Effector CD4-positive, alpha-beta T cell (primary cell): ENCODE results near the gene RPLP1.
A peak's percentile ranks its signal among the peaks of the same experiment; 100 is the strongest.

ENCODE experiments used
- DNase-seq: peaks from one replicate; pipeline ENCODE4 v3.0.0-alpha.2; 2020

Gene RPLP1

GRCh38 chr15:69472046-69472445 lies 19.4 kb downstream of the RPLP1 start:
- DNase-seq, result no peak

DNA sequence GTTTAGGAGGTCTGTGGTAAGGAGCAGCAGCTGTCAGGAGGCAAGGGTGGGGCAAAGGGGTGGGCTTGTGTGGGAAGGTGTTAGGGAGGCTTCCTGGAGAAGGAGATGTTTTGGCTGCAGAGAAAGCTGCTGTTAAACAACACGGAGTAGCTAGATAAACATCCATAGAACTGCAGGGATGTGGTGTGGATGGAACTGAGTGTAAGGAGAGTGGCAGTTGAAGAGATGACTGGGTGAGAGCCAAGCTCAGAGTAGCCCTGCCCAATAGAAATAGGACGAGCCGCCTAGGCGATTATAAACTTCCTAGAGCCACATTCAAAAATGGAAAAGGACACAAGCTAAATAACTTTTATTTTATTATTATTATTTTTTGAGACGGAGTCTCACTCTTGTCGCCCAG lies 19.9 kb downstream of the RPLP1 start:
- DNase-seq, result no peak

- DNase-seq, result no peak
These were observed 21.7 kb downstream of the RPLP1 start for GRCh38 chr15:69474291-69474690.

DNA sequence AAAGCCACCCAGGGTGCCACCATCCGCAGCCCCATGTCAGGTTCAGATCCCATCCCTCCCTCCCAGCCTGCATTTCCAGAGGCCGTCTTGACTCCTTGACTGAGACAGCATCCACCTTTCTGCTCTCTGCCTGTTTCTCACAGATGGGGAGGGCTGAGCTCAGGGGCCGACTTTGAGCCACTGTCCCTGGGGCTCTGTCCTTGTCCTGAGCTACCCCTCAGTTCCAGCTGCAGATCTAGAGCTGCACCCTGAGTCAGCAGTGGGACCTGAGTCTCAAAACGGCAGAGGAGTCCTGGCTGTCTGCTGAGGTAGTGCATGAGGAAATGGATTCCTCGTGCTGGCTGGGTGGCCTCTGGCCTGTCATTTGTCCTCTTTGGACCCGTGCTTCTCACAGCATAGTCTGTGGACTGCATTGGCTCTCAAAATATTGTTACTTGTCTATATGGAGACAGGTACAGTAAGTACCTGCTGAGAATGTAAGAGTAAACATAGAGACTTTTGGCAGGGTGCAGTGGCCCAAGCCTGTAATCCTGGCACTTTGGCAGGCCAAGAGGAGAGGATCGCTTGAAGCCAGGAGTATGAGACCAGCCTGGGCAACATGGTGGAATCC lies 22.3 kb downstream of the RPLP1 start:
- no peak for DNase-seq

DNA sequence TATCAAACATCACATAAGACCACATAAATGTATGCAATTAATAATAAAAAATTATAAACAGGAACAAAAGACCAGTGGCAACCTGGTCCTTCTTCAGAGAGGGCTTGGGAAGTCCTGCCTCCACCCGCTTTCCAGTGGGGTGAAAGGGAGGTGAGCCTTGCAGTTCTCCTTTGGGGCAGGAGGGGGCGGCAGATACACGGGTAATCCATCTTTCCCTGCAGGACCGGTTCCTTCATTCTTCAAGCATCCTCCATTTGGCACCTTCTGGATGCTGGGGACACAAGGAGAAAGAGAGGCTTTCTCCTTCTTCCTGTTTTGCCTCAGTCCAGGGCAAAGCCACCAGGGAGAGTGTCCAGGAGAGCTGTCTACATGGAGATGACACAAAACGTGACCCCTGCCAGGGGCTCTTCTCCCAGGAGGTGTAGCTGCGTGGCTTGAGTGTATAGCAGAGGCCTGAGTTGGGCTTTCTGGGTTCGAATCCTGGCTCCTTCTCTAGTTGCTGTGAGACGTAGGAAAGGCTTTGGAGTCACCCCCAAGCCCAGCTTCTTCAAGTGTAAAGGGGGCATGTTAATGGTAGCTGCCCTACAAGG lies 23.2 kb downstream of the RPLP1 start:
- peak; percentile 67 for DNase-seq

DNA sequence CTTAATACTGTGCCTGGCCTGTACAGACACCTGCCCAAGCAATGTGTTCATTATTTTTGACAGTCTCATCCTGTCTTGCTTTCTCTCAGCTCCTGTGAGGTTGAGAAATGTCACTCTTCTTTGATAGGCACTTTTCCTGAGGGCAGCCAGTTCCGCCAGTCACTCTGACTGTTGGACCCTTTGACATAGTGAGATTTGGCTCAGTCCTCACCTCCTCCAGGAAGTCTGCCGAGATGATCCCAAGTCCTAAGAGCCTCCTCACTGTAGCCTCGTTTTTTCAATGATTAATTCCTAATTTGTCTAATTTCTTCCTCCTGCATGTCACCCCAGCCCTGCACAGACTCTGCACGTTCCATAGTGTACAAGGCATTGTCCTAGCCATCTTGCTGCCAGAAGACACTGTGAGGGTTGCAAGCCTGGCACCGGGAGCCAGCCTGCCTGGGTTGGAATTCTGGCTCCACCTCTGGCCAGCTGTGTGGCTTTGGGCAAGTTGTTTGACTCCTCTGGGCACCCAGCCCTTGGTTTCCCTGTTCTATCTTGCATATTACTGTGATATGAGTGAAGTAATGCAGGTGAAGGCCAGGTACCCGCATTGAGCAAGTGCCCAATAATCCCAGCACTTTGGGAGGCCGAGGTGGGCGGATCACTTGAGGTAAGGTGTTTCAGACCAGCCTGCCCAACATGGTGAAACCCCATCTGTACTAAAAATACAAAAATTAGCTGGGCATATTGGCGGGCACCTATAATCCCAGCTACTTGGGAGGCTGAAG lies 24.3 kb downstream of the RPLP1 start:
- no peak for DNase-seq

DNA sequence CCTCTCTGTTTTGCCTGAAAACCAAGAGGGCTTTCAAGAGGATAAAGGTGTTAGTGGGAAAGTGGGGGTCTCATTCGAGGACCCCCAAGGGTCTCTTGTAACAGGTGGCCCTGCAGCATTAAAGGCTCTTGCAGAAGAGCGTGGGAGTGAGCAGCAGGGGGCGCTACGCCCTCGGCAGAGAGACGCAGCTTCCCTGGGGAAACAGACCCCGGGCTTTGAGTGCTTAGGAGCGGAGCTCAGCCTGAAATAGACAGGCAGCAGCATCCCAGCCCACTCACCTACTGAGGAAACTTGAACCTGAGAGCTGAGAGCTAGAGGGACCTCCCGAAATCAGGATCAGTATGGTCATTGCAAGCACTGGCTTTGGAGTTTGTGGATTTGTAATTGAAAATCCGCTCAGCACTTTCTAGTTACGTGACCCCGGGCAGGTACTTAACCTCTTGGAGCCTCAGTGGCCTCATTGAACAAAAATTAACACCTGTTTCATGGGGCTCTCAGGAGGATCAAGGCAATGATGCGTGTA lies 25.7 kb downstream of the RPLP1 start:
- DNase-seq, result peak; percentile 43

- no peak for DNase-seq
These were observed 26.5 kb downstream of the RPLP1 start for GRCh38 chr15:69479081-69479480.

DNA sequence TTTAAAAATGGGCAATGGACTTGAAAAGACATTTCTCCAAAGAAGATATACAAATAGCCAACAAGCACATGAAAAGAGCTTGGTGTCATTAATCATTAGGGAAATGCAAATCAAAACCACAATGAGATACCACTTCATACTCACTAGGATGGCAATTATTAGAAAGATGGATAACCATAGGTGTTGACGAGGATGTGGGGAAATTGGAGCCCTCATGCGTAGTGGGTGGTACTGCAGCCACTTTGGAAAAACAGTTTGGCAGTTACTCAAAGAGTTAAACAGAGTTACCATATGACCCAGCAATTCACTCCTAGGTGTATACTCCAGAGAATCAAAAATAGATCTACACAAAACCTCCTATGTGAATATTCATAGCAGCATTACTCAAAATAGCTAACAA lies 27.4 kb downstream of the RPLP1 start:
- no peak for DNase-seq

- DNase-seq, result no peak
These were observed 28.3 kb downstream of the RPLP1 start for GRCh38 chr15:69480932-69481331.

DNA sequence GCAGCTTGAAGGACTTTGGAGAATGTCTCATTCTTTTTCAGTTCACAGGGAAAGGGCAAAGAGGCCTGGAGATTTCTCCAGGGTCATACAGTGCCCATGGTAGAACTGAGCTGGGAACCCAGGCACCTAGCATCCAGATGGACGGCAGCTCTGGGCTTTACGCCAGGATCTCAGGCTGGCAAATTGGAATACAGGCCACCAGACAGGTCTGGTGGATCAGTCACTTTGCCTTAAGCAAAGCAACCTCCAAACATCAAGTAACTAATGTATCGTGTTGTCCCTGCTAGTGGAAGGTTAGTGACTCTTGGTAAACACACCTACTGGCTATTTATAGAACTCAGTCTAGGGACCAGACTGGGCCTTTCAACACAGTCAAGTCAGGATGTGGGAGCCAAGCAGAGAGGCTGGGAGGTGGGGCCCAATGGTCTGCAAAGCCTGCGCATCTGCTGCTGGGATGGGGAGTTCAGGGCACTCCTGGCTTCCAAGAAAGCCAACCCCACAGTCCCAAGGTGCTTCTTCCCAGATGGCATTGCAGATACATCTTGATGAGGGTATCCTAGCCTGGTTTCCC lies 30.2 kb downstream of the RPLP1 start:
- no peak for DNase-seq

DNA sequence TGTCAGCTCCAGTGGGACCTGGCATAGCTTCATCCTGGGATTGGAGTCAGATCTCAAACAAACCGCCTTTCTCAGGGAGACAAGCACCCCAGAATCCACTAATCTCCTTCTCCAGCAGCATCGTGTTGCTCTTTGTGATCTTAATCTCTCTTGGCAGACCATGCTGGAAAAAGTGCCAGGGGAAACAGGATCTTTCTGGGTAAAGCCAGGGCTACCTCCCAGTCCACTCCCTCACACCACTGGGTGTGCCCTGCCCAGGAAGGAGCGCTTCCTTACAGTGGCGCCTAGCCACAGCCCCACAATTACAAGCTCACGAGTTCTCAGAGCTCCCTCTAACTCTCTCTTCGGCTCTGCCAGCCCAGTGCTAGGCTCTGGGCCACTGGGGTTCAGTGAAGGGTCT lies 32.2 kb downstream of the RPLP1 start:
- no peak for DNase-seq

GRCh38 chr15:69486481-69487110 lies 34.0 kb downstream of the RPLP1 start:
- no peak for DNase-seq

GRCh38 chr15:69489073-69489571 lies 36.5 kb downstream of the RPLP1 start:
- no peak for DNase-seq

DNA sequence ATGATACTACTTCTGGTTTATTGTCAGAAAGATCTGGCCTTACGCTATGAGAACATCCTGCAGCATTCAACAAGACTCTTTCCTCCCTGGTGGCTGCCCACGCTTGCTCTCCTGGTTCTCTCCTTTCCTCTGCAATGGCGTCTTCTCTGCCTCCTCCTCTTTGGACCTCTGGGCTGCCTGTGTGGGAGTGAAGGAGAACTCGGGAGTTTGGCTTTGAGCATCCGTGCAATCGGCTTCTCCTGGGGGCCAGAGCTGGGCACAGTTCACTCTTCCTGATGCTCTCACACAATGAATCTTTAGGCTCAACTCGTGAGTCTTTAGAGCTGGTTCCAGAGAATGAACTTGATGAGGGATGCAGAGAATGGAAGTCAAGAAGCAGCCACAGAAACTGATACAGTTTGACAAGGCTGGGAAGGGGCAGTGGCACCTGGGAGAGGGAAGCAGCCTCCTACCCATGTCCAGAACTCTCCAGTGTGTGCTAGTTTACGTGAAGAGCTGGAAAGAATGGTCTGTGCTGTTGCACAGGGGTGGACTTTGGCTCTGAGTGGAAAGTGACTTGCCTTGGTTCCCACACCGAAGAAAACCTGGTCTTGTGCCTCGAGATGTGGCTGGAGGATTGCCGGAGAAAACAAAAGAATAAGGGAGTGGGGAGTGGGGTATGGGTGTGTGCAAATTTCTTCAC lies 37.9 kb downstream of the RPLP1 start:
- DNase-seq, result no peak

- no peak for DNase-seq
These were observed 38.5 kb downstream of the RPLP1 start for GRCh38 chr15:69491038-69491505.

- DNase-seq, result no peak
These were observed 40.8 kb downstream of the RPLP1 start for GRCh38 chr15:69493406-69493805.

DNA sequence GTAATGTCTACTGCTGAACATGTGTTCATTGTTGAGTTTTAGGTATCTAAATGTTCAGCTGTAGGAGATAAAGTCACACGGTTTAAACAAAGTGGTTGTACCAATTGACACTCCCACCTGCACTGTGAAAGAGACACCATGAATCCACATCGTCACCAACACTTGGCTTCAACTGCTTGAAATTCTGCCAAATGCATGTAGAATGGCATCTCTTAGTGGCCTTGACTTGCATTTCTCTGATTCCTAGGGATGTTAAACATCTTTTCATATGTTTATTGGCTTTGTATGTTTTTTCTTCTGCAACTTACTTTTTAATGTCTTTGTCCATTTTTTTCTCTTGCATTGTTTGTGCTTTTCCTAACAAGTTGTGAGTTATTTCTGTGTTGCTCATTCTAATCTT lies 43.4 kb downstream of the RPLP1 start:
- DNase-seq, result no peak

GRCh38 chr15:69497076-69497475 lies 44.5 kb downstream of the RPLP1 start:
- no peak for DNase-seq

DNA sequence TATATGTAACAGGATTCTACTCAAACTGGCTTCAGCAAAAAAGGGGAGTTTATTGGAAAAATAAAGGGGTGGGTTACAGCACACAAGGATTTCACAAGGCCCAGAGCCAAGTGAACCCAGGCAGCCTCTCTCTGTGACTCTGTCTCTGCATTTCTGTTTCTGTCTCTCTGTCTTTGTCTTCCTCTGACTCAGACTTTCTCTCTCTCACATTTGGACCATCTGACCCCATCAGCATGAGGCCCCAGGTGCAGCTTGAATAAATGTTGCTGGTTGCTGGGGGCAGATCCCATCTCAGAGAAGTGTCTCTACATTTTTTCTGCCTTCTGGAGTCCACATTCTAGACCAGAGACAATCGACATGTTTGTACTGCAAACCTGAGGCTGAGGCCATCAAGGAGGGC lies 45.0 kb downstream of the RPLP1 start:
- DNase-seq, result no peak

GRCh38 chr15:69498282-69498681 lies 45.7 kb downstream of the RPLP1 start:
- no peak for DNase-seq

DNA sequence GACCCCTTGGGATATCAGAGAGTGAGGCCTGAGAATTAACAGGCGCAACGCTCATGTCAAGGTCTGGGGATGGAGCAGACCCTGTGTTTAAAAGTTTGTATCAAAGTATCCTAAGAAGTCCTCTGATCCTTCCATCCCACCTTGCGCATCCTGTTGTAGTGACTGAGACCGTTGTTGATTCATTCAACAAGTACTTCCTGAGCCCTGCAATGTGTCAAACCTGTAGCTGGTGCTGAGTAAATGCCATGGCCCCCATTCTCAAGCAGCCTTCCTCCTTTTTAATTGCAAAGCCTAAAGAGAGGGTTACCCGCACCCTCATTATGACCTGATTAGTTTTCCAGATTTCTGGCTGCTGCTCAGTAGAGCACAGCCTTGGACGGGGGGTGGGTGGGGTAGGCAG lies 46.4 kb downstream of the RPLP1 start:
- no peak for DNase-seq
